NCI-H2107 treated with DMSO at 0.1 percent for 48 hours (cell line): Measurements from ENCODE around the gene MLH1.
A peak's percentile ranks its signal among the peaks of the same experiment; 100 is the strongest.
"Not testable (repeated sequence)": the region's sequence is repeated elsewhere in the genome, so short reads cannot be mapped to it uniquely, and the experiment has no call there.

Source experiments
- DNase-seq: peaks from one replicate; lab custom pipeline; 2025; ENCODE audit not compliant: unreplicated experiment; lab: John Stamatoyannopoulos, UW

Gene MLH1

GRCh38 chr3:36993326-36994283 is at the start of gene MLH1:
MLH1 (plus strand) TSS chr3:36993518; CDS start chr3:36993548, 30 bp downstream.
- no peak for DNase-seq

- no peak for DNase-seq
Measured at GRCh38 chr3:36943601-36944000, 49.7 kb upstream of the MLH1 start.

- DNase-seq: no peak
Measured at GRCh38 chr3:36944012-36944640, 49.2 kb upstream of the MLH1 start.

GRCh38 chr3:36944641-36945270 is 48.6 kb upstream of the MLH1 start, which contains the start of gene TRANK1:
TRANK1 (minus strand) TSS chr3:36945054; CDS start chr3:36944809, 245 bp downstream.
- no peak for DNase-seq

GRCh38 chr3:36945333-36945980 is 47.9 kb upstream of the MLH1 start:
- DNase-seq: no peak

GRCh38 chr3:36947814-36948213 is 45.5 kb upstream of the MLH1 start:
- not testable (repeated sequence) for DNase-seq

GRCh38 chr3:36954452-36955134 is 38.7 kb upstream of the MLH1 start:
- DNase-seq: no peak

- DNase-seq: no peak
Measured at GRCh38 chr3:36956155-36956554, 37.2 kb upstream of the MLH1 start.

GRCh38 chr3:36957063-36957462 is 36.3 kb upstream of the MLH1 start:
- DNase-seq: no peak

GRCh38 chr3:36957862-36958686 is 35.2 kb upstream of the MLH1 start:
- no peak for DNase-seq

GRCh38 chr3:36959821-36960220 is 33.5 kb upstream of the MLH1 start:
- peak; percentile 20 for DNase-seq

GRCh38 chr3:36960502-36960901 is 32.8 kb upstream of the MLH1 start:
- DNase-seq: no peak

- DNase-seq: not testable (repeated sequence)
Measured at GRCh38 chr3:36963008-36963407, 30.3 kb upstream of the MLH1 start.

GRCh38 chr3:36964331-36964730 is 29.0 kb upstream of the MLH1 start:
- no peak for DNase-seq

GRCh38 chr3:36964817-36965216 is 28.5 kb upstream of the MLH1 start:
- no peak for DNase-seq

GRCh38 chr3:36965440-36965839 is 27.9 kb upstream of the MLH1 start:
- DNase-seq: no peak

GRCh38 chr3:36969085-36969484 is 24.2 kb upstream of the MLH1 start:
- no peak for DNase-seq

- DNase-seq: peak; percentile 84
Measured at GRCh38 chr3:36969540-36970432, 23.5 kb upstream of the MLH1 start.

- no peak for DNase-seq
Measured at GRCh38 chr3:36972163-36972562, 21.2 kb upstream of the MLH1 start.
